ENCODE results near the gene TMEM247. TPM values are rescaled to one million over a fixed set of nuclear protein-coding genes. Genes with fewer than 3 reads are reported as not detected.
"Not testable (repeated sequence)": the region's sequence is repeated elsewhere in the genome, so short reads cannot be mapped to it uniquely, and the experiment has no call there.

Gene TMEM247
- total RNA-seq, 1 donor from 2014 or later: not detected

DNA sequence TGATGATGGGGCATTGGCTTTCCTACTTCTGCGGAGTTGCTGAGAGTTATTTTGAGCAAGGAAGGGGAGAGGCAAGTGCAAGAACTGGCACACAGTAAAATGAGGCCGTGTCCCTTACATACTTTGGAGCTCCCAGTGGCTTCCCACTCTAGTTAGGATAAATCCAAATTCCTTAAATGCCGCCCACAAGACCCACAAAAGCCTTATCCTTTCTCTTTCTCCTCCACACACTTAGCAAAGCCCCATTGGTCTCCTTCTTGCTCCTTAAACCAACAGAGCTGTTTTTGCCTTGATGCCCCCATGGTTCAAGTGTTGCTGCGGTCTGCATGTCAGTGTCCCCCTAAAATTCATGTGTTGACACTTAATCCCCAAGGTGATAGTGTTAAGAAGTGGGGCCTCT is 24.3 kb downstream of the TMEM247 start:
- DNase-seq: no peak
- ATAC-seq: no peak
- intact Hi-C loops (cut with micrococcal nuclease): no loop called here

DNA sequence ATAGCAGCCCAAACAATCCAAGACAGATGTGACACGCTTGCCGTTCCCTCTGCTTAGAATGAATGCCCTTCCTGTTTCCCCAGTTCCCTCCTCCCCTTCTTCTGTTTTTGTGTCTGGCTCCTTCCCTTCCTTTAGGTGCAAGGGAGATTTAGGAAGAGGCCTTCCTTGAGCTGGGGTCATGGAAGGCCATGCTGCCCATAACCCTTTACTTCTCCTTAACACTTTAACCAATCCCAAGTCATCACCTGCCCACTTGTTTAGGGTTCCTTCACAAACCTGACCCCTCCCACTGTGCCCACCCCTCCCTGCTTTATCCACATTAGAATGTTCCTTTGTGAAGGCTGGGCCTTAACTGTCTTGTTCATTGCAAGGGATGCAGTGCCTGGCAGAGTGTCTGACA is 24.9 kb downstream of the TMEM247 start:
- ATAC-seq (no peak), DNase-seq (no peak)
- intact Hi-C loops (cut with micrococcal nuclease): no loop called here

GRCh38 chr2:46504685-46505471 is 25.5 kb downstream of the TMEM247 start:
- ATAC-seq: no peak
- intact Hi-C loops (cut with micrococcal nuclease): no loop called here

DNA sequence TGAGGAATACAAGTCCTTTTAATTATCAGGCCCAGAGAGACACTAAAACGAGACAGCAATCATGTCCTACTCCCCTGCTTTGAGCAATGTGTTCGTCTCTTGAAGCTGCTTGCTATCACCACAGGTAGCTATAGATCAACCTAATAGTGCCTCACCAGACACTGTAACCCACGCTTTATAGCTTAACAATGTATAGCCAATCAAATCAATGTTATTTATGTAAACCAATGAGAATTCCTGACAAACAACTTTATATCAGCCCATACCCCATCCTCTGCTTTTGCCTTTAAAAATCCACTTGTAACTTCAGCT is 26.1 kb downstream of the TMEM247 start:
- no peak for DNase-seq
- intact Hi-C loops (cut with micrococcal nuclease): no loop called here
- no peak for ATAC-seq

More at GRCh38 chr2:46504685-46505471, 25.5 kb downstream of the TMEM247 start:
- no peak for DNase-seq

- no peak for DNase-seq
- ATAC-seq: no peak
- intact Hi-C loops (cut with micrococcal nuclease): no loop called here
These were observed 26.9 kb downstream of the TMEM247 start for GRCh38 chr2:46506131-46506706.

- no peak for DNase-seq
- intact Hi-C loops (cut with micrococcal nuclease): no loop called here
- ATAC-seq: no peak
These were observed 28.9 kb downstream of the TMEM247 start for GRCh38 chr2:46508312-46508711.

- no peak for DNase-seq
- intact Hi-C loops (cut with micrococcal nuclease): no loop called here
- ATAC-seq: no peak
These were observed 29.4 kb downstream of the TMEM247 start for GRCh38 chr2:46508759-46509158.

- no peak for DNase-seq
- intact Hi-C loops (cut with micrococcal nuclease): no loop called here
- ATAC-seq: no peak
These were observed 30.4 kb downstream of the TMEM247 start for GRCh38 chr2:46509804-46510203.

DNA sequence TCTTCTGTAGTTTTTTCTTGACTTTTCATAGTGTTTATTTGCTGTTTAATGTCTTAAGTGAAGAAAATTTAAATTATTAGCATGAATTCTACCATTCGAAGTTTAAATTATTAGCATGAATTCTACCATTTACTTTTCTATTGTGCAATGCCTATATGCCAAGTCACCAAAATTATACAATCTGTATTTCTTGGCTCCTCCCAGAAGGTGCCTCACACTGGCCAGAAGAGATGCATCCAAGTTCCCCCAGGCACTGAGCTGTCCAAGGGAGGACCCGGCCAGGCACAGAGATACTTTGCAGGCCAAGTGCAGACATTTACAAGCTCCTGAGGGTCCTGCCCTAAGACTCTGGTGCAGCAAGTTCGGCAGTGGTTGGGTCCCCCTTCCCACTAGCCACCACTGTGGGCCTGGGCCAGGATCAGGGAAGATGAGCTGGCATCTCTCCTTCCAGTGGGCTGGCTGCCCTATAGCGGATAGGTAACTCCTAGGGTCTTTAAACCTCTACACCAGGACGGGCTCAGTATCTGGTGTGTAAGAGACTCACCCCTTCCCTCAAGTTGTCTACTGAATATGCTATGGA is 31.3 kb downstream of the TMEM247 start:
- intact Hi-C loops (cut with micrococcal nuclease): no loop called here
- no peak for ATAC-seq

GRCh38 chr2:46512185-46512584 is 32.8 kb downstream of the TMEM247 start:
- no peak for DNase-seq
- no peak for ATAC-seq
- intact Hi-C loops (cut with micrococcal nuclease): no loop called here

More for the DNA sequence above, 31.3 kb downstream of the TMEM247 start:
- no peak for DNase-seq

- DNase-seq: no peak
- intact Hi-C loops (cut with micrococcal nuclease): no loop called here
These were observed 35.4 kb downstream of the TMEM247 start for GRCh38 chr2:46514738-46515137.

DNA sequence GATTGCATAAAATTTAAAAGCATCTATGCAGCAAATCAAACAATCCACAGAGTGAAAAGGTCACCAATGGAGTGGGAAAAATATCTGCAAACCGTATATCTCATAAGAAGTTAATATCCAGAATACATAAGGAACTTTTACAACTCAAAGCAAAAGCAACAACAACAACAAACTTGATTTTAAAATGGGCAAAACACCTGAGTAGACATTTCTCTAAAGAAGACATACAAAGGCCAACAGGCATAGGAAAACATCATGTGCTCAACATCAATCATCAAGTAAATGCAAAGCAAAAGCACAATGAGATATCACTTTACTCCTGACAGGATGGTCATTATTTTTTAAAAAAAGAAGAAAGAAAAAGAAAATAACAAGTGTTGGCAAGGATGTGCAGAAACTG is 38.1 kb downstream of the TMEM247 start:
- DNase-seq: no peak
- intact Hi-C loops (cut with micrococcal nuclease): no loop called here
- no peak for ATAC-seq

More at GRCh38 chr2:46514738-46515137, 35.4 kb downstream of the TMEM247 start:
- no peak for ATAC-seq

DNA sequence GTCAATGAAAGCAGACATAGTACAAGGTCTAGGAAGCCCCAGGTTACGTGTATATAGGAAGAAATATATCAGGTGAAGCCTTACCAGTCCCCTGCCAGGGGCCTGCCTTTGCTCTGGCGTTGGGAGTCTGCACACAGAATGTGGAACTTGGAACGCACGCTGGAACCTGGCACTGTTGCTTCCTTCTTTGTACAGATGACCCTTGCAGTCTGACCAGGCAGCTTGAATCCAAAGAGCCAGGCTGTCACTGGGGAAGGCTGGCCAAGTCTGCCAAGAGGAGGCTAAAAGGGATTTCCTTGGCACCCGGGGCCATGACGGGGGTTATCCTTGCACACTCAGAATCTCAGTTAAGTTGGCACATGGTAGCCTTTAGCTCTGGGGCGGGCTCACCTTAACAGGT is 39.5 kb downstream of the TMEM247 start:
- intact Hi-C loops (cut with micrococcal nuclease): no loop called here
- DNase-seq (peak; percentile 67), ATAC-seq (peak; percentile 73)

- DNase-seq (no peak), ATAC-seq (no peak)
- intact Hi-C loops (cut with micrococcal nuclease): no loop called here
These were observed 39.9 kb downstream of the TMEM247 start for GRCh38 chr2:46519265-46519664.

- intact Hi-C loops (cut with micrococcal nuclease): no loop called here
- DNase-seq: no peak
These were observed 40.9 kb downstream of the TMEM247 start for GRCh38 chr2:46520130-46520711.

DNA sequence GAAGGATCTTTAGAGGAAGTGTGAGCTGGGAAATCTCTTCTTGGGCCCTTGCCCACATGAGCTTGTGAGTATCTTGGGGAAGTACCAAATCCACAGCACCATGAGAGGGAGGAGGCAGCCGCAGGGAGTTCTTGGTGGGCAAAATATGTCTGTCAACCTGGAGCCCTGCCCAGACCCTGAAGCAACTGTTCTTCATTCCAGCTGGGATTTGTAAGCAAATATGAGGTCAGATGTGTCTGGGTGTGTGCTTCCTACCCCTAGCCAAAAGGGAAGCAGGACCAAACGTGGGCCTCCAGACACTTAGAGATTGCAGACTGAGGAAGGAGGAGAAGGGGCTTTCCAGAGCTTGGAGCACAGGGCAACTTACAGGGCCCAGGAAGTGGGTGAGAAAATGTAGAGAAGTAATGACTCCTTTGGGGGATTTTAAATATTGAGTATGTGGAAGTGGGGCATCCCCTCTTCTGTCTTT is 41.9 kb downstream of the TMEM247 start:
- DNase-seq: peak; percentile 80
- intact Hi-C loops (cut with micrococcal nuclease): no loop called here
- peak; percentile 86 for ATAC-seq

More at GRCh38 chr2:46520130-46520711, 40.9 kb downstream of the TMEM247 start:
- peak; percentile 75 for ATAC-seq

GRCh38 chr2:46522385-46522784 is 43.0 kb downstream of the TMEM247 start:
- DNase-seq; ATAC-seq; intact Hi-C loops (cut with micrococcal nuclease): not testable (repeated sequence)

GRCh38 chr2:46525522-46526155 is 46.3 kb downstream of the TMEM247 start:
- intact Hi-C loops (cut with micrococcal nuclease): no loop called here
- ATAC-seq (no peak), DNase-seq (no peak)

DNA sequence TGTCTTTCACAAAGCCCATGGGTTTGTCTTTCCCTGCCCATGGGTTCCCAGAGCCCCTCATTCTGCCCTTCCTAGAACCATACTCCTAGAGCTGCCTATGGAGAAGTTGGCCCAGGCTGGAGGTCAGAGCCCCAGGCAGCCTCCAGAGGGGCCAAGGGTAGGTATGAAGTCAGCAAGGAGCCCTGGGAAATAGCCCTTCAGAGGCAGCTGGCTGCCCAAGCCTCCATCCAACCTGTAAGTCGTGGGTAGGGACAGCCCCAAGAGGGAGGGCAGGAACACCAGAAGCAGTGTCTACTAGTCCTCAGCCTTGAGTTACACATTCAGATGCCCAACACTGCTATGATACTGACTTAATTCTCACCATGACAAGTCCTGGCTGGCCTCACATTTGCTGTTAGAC is 49.5 kb downstream of the TMEM247 start:
- DNase-seq (no peak), ATAC-seq (no peak)
- intact Hi-C loops (cut with micrococcal nuclease): no loop called here

DNA sequence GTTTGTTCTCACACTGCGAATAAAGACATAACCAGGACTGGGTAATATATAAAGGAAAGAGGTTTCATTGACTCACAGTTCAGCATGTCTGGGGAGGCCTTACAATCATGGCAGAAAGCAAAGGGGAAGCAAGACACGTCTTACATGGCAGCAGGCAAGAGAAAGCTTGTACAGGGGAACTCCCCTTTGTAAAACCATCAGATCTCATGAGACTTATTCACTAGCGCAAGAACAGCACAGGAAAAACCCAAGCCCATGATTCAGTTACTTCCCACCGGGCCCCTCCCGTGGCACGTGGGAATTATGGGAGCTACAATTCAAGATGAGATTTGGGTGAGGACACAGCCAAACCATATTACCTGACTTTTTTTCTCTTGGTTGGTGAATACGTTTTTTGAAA is 51.3 kb downstream of the TMEM247 start:
- intact Hi-C loops (cut with micrococcal nuclease): no loop called here
- no peak for ATAC-seq

More for the DNA sequence above, 51.3 kb downstream of the TMEM247 start:
- no peak for DNase-seq

Measured in left ventricle myocardium superior (tissue), 1 donor.